SK-N-SH (cell line): ENCODE measurements around the gene NRF1. TPM values are rescaled to one million over a fixed set of nuclear protein-coding genes. Genes with fewer than 3 reads are reported as not detected.

Experiments used
- CTCF ChIA-PET: fragments of 300-600, 350-600 bp; formaldehyde crosslinking; extraction: SDS; loops from one replicate; lab custom pipeline; 2021; lab: Yijun Ruan, JAX
- POLR2A ChIA-PET: fragments of 350-600 bp; sonication (Branson Sonifier 250); formaldehyde crosslinking; extraction: SDS; loops from one replicate; lab custom pipeline; 2020; ENCODE audit warnings: antibody characterized with exemption, inconsistent platforms; lab: Yijun Ruan, JAX
- DNase-seq: peaks from one replicate; pipeline ENCODE4 v3.0.0; 2012
- H2AFZ ChIP-seq: fragments of 200-600 bp; sonication (generic); 2 replicates; pipeline ENCODE4 v1.8.1; 2016; ENCODE audit warnings: antibody characterized with exemption, mild to moderate bottlenecking, low read depth
- H3F3A ChIP-seq: fragments of 200-600 bp; sonication (generic); replicated peaks from 2 replicates; pipeline ENCODE3; 2016; ENCODE audit warnings: antibody characterized with exemption, mild to moderate bottlenecking; ENCODE audit not compliant: insufficient read depth
- H3K27ac ChIP-seq, 2 experiments: fragments of 200-500 bp in 1 of 2; fragments of 200-600 bp in 1 of 2; sonication (Bioruptor generic) in 1 of 2; sonication (generic), shearing (Covaris generic) in 1 of 2; 2 replicates each; pipeline versions ENCODE4 v1.5.1 to v1.6.1; 2014 to 2016; ENCODE audit warnings: low read depth in 2 of 2, inconsistent platforms in 1 of 2, low read length in 1 of 2, mild to moderate bottlenecking in 1 of 2, mixed read lengths in 1 of 2
- H3K27me3 ChIP-seq: fragments of 200-600 bp; sonication (generic), shearing (Covaris generic); 2 replicates; pipeline ENCODE4 v1.6.1; 2016; ENCODE audit warnings: mixed run types; ENCODE audit not compliant: insufficient read depth
- H3K36me3 ChIP-seq, 2 experiments: fragments of 200-500 bp in 1 of 2; fragments of 200-600 bp in 1 of 2; sonication (Bioruptor generic) in 1 of 2; sonication (generic) in 1 of 2; replicated peaks in 1 of 2; 2 replicates each; pipeline versions ENCODE3 to v1.5.1; 2014 to 2016; ENCODE audit warnings: low read length in 1 of 2, mild to moderate bottlenecking in 1 of 2; ENCODE audit not compliant: insufficient read depth in 2 of 2, control insufficient read depth in 1 of 2
- H3K4me1 ChIP-seq, 2 experiments: fragments of 200-500 bp in 1 of 2; fragments of 200-600 bp in 1 of 2; sonication (Bioruptor generic) in 1 of 2; sonication (generic), shearing (Covaris generic) in 1 of 2; 2 replicates each; pipeline versions ENCODE4 v1.5.1 to v1.6.1; 2014 to 2016; ENCODE audit warnings: low read depth in 1 of 2, low read length in 1 of 2, mixed run types in 1 of 2; ENCODE audit not compliant: insufficient read depth in 2 of 2, control insufficient read depth in 1 of 2
- H3K4me2 ChIP-seq: fragments of 200-600 bp; sonication (generic), shearing (Covaris generic); 2 replicates; pipeline ENCODE4 v1.6.1; 2017; ENCODE audit warnings: mixed run types
- H3K4me3 ChIP-seq, 2 experiments: fragments of 200-500 bp in 1 of 2; fragments of 200-600 bp in 1 of 2; sonication (Bioruptor generic) in 1 of 2; sonication (generic), shearing (Covaris generic) in 1 of 2; 2 replicates each; pipeline versions ENCODE4 v1.5.1 to v1.8.1; 2014 to 2016; ENCODE audit warnings: low read depth in 2 of 2, inconsistent platforms in 1 of 2, low read length in 1 of 2, mild to moderate bottlenecking in 1 of 2, mixed read lengths in 1 of 2, moderate library complexity in 1 of 2
- H3K79me2 ChIP-seq: fragments of 200-600 bp; sonication (generic); 2 replicates; pipeline ENCODE4 v1.8.1; 2017; ENCODE audit warnings: mild to moderate bottlenecking; ENCODE audit not compliant: insufficient read depth
- H3K9ac ChIP-seq: fragments of 200-600 bp; sonication (generic); 2 replicates; pipeline ENCODE4 v1.6.1; 2017; ENCODE audit warnings: mixed run types
- H3K9me2 ChIP-seq: fragments of 200-600 bp; sonication (generic); 2 replicates; pipeline ENCODE4 v1.6.1; 2017; ENCODE audit warnings: mixed run types
- H3K9me3 ChIP-seq: fragments of 200-600 bp; sonication (generic); 2 replicates; pipeline ENCODE4 v1.6.1; 2017; ENCODE audit warnings: mixed run types, mild to moderate bottlenecking, moderate library complexity
- H4K20me1 ChIP-seq: fragments of 200-600 bp; sonication (generic); 2 replicates; pipeline ENCODE4 v1.6.1; 2017; ENCODE audit warnings: mild to moderate bottlenecking, mixed run types; ENCODE audit not compliant: insufficient read depth
- ELF1 ChIP-seq: IDR thresholded peaks from 2 replicates; pipeline ENCODE4 v1.4.0; 2012
- EZH2phosphoT487 ChIP-seq: fragments of 200-600 bp; sonication (generic); IDR thresholded peaks from 2 replicates; pipeline ENCODE4 v1.6.1; 2017; ENCODE audit warnings: low read depth, mixed run types, mild to moderate bottlenecking, antibody characterized with exemption, moderate library complexity, borderline replicate concordance
- FOXJ3 ChIP-seq: sonication (generic); formaldehyde crosslinking; IDR thresholded peaks from 2 replicates; pipeline ENCODE4 v1.5.1; 2020; ENCODE audit warnings: mild to moderate bottlenecking, missing genetic modification reagents
- GABPA ChIP-seq: IDR thresholded peaks from 2 replicates; pipeline ENCODE4 v1.4.0; 2012; ENCODE audit warnings: low read depth, mild to moderate bottlenecking
- GATA2 ChIP-seq: sonication (generic); formaldehyde crosslinking; IDR thresholded peaks from 2 replicates; pipeline ENCODE4 v1.5.0; 2020; ENCODE audit warnings: mild to moderate bottlenecking, missing genetic modification reagents
- JUND ChIP-seq: IDR thresholded peaks from 2 replicates; pipeline ENCODE4 v1.4.0; 2012
- MXI1 ChIP-seq: IDR thresholded peaks from 2 replicates; pipeline ENCODE4 v1.6.1; 2012; ENCODE audit warnings: mild to moderate bottlenecking, low read depth, low read length, improper control_type of control experiment
- NFIC ChIP-seq: IDR thresholded peaks from 2 replicates; pipeline ENCODE4 v1.4.0; 2012; ENCODE audit warnings: borderline replicate concordance
- POLR2AphosphoS5 ChIP-seq: IDR thresholded peaks from 2 replicates; pipeline ENCODE4 v1.6.1; 2012; ENCODE audit warnings: low read depth, low read length
- RCOR1 ChIP-seq: fragments of 150-350 bp; IDR thresholded peaks from 2 replicates; pipeline ENCODE4 v1.6.1; 2017; ENCODE audit warnings: antibody characterized with exemption, low read length
- RFX5 ChIP-seq: IDR thresholded peaks from 2 replicates; pipeline ENCODE4 v1.6.1; 2012; ENCODE audit warnings: mild to moderate bottlenecking, improper control_type of control experiment, low read length
- RXRA ChIP-seq: IDR thresholded peaks from 2 replicates; pipeline ENCODE4 v1.4.0; 2012; ENCODE audit warnings: low read depth, mild to moderate bottlenecking, borderline replicate concordance
- TAF1 ChIP-seq: IDR thresholded peaks from 2 replicates; pipeline ENCODE4 v1.6.1; 2012; ENCODE audit warnings: low read depth, mild to moderate bottlenecking, low read length, moderate library complexity, borderline replicate concordance
- TEAD4 ChIP-seq: IDR thresholded peaks from 2 replicates; pipeline ENCODE4 v1.4.0; 2012; ENCODE audit warnings: mild to moderate bottlenecking, borderline replicate concordance; ENCODE audit not compliant: insufficient read depth
- YY1 ChIP-seq: IDR thresholded peaks from 2 replicates; pipeline ENCODE4 v1.4.0; 2012; ENCODE audit warnings: low read depth, mild to moderate bottlenecking
- WGBS: methylation state at CpG from one replicate; pipeline ENCODE4 v1.1.6; 2017; ENCODE audit warnings: low lambda C conversion rate; 5-methylcytosine and 5-hydroxymethylcytosine counted together
- polyA plus RNA-seq, 3 experiments: library from polyadenylated mRNA; depleted of rRNA; stranded (reverse); fragments of >200 nt; gene quantifications; 2 replicates each; pipeline ENCODE4 v1.2.3, GENCODE V29; 2012
- TF ChIP-seq, protein P1 (sequence below): fragments of 200-600 bp; sonication (generic); IDR thresholded peaks from 2 replicates; pipeline ENCODE4 v1.6.1; 2017; ENCODE audit warnings: antibody characterized with exemption, mild to moderate bottlenecking, moderate library complexity
- TF ChIP-seq, protein P2 (sequence below): IDR thresholded peaks from 2 replicates; pipeline ENCODE4 v1.6.1; 2012; ENCODE audit warnings: mild to moderate bottlenecking, low read depth, low read length, moderate library complexity
- TF ChIP-seq, protein P3 (sequence below): IDR thresholded peaks from 2 replicates; pipeline ENCODE4 v1.4.0; 2012; ENCODE audit warnings: low read depth
- TF ChIP-seq, protein P4 (sequence below): IDR thresholded peaks from 2 replicates; pipeline ENCODE4 v1.4.0; 2012; ENCODE audit warnings: low read depth, borderline replicate concordance
- TF ChIP-seq, protein P5 (sequence below): fragments of 150-350 bp; IDR thresholded peaks from 2 replicates; pipeline ENCODE4 v1.6.1; 2016; ENCODE audit warnings: mild to moderate bottlenecking, low read depth, low read length

The NRF1 gene
- polyA plus RNA-seq, 1 of the 3 experiments (the other 2 are of a cell fraction) = 10.9 TPM

DNA sequence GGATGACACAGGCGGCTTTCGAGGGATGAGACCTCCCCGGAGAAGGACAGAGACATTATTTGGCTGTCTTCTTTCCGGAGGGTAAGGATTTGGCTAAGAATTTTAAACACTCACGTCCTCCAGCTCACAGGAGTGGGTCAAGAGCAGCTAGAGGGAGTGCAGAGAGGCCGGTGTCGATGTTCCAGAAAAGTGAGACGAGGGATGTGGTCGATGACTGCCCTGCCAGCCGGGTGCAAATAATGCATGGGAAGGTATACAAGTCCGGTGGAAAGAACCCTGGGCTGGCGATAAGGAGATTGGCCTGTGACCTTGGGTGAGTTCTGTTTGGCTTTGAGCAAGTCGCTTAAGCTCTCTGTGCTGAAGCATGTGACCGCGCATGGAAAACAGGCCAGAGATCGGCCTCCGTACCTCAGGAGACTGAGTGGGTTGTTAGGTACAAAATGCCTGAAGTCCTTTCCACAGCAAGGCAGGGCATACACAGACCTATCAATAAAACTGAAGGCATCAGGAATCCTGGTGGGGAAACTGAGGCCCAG is 192.1 kb downstream of the NRF1 start:
- ChIA-PET POLR2A (no interaction called here), CTCF (interaction anchor here (0.8 to 8.2 kb wide), 5 partner anchors 11 to 207 kb away, joined by 3 to 57 read pairs (median 4); no protein-coding TSS in a partner anchor)
- no peaks in the 10 kb centered on the region for H3K36me3 ChIP-seq
- H3K27ac ChIP-seq = no peak overlapping the region
- H3K4me3 ChIP-seq = no peak overlapping the region
- H3K9ac ChIP-seq = no peak overlapping the region
- no peaks in the 10 kb centered on the region for H4K20me1 ChIP-seq
- TF ChIP-seq FOXJ3 (CRISPR knock-in tag) (no peak), TAF1 (no peak), GABPA (no peak), TEAD4 (no peak), POLR2AphosphoS5 (no peak), RFX5 (no peak), RCOR1 (no peak), EZH2phosphoT487 (no peak), ELF1 (no peak), JUND (no peak), RXRA (no peak), MXI1 (no peak), GATA2 (CRISPR knock-in tag) (no peak), YY1 (no peak), NFIC (no peak)
- TF ChIP-seq, protein P1, sequence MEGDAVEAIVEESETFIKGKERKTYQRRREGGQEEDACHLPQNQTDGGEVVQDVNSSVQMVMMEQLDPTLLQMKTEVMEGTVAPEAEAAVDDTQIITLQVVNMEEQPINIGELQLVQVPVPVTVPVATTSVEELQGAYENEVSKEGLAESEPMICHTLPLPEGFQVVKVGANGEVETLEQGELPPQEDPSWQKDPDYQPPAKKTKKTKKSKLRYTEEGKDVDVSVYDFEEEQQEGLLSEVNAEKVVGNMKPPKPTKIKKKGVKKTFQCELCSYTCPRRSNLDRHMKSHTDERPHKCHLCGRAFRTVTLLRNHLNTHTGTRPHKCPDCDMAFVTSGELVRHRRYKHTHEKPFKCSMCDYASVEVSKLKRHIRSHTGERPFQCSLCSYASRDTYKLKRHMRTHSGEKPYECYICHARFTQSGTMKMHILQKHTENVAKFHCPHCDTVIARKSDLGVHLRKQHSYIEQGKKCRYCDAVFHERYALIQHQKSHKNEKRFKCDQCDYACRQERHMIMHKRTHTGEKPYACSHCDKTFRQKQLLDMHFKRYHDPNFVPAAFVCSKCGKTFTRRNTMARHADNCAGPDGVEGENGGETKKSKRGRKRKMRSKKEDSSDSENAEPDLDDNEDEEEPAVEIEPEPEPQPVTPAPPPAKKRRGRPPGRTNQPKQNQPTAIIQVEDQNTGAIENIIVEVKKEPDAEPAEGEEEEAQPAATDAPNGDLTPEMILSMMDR = no peak
- TF ChIP-seq, protein P2, sequence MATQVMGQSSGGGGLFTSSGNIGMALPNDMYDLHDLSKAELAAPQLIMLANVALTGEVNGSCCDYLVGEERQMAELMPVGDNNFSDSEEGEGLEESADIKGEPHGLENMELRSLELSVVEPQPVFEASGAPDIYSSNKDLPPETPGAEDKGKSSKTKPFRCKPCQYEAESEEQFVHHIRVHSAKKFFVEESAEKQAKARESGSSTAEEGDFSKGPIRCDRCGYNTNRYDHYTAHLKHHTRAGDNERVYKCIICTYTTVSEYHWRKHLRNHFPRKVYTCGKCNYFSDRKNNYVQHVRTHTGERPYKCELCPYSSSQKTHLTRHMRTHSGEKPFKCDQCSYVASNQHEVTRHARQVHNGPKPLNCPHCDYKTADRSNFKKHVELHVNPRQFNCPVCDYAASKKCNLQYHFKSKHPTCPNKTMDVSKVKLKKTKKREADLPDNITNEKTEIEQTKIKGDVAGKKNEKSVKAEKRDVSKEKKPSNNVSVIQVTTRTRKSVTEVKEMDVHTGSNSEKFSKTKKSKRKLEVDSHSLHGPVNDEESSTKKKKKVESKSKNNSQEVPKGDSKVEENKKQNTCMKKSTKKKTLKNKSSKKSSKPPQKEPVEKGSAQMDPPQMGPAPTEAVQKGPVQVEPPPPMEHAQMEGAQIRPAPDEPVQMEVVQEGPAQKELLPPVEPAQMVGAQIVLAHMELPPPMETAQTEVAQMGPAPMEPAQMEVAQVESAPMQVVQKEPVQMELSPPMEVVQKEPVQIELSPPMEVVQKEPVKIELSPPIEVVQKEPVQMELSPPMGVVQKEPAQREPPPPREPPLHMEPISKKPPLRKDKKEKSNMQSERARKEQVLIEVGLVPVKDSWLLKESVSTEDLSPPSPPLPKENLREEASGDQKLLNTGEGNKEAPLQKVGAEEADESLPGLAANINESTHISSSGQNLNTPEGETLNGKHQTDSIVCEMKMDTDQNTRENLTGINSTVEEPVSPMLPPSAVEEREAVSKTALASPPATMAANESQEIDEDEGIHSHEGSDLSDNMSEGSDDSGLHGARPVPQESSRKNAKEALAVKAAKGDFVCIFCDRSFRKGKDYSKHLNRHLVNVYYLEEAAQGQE = no peak
- TF ChIP-seq, protein P3, sequence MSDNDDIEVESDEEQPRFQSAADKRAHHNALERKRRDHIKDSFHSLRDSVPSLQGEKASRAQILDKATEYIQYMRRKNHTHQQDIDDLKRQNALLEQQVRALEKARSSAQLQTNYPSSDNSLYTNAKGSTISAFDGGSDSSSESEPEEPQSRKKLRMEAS = no peak
- TF ChIP-seq, protein P4, sequence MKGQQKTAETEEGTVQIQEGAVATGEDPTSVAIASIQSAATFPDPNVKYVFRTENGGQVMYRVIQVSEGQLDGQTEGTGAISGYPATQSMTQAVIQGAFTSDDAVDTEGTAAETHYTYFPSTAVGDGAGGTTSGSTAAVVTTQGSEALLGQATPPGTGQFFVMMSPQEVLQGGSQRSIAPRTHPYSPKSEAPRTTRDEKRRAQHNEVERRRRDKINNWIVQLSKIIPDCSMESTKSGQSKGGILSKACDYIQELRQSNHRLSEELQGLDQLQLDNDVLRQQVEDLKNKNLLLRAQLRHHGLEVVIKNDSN = no peak
- TF ChIP-seq, protein P5, sequence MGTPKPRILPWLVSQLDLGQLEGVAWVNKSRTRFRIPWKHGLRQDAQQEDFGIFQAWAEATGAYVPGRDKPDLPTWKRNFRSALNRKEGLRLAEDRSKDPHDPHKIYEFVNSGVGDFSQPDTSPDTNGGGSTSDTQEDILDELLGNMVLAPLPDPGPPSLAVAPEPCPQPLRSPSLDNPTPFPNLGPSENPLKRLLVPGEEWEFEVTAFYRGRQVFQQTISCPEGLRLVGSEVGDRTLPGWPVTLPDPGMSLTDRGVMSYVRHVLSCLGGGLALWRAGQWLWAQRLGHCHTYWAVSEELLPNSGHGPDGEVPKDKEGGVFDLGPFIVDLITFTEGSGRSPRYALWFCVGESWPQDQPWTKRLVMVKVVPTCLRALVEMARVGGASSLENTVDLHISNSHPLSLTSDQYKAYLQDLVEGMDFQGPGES = no peak
- peaks cover 6% of the 10 kb centered on the region for H3F3A ChIP-seq
- WGBS = 94% methylated on average over 17 of the region's 17 CpGs
- H3K9me3 ChIP-seq = no peaks in the 10 kb centered on the region
- no peaks in the 10 kb centered on the region for H3K9me2 ChIP-seq
- H2AFZ ChIP-seq = no peak overlapping the region
- H3K27me3 ChIP-seq = no peaks in the 10 kb centered on the region
- H3K4me2 ChIP-seq = no peak overlapping the region
- DNase-seq = no peak
- H3K4me1 ChIP-seq = peaks cover 0 to 23% of the 10 kb centered on the region in 2 experiments; a peak in 1 of 4 replicates
- no peaks in the 10 kb centered on the region for H3K79me2 ChIP-seq
